PC-9 (cell line): Measurements from ENCODE around the gene NEK8. TPM values are rescaled to one million over a fixed set of nuclear protein-coding genes. Genes with fewer than 3 reads are reported as not detected.
A peak's percentile ranks its signal among the peaks of the same experiment; 100 is the strongest.

Experiments used
- BruUV-seq: library from RNA; stranded (reverse); fragments of 400-500 nt; replicated peaks from 2 replicates; lab custom pipeline; 2021; lab: Mats Ljungman, UMichigan
- CTCF ChIA-PET: fragments of 300-600 bp; sonication (Branson Sonifier 250); formaldehyde crosslinking; loops from one replicate; lab custom pipeline; 2022; ENCODE audit warnings: antibody characterized with exemption; lab: Charles Lee
- POLR2A ChIA-PET: fragments of 300-600 bp; sonication (Branson Sonifier 250); formaldehyde crosslinking; loops from one replicate; lab custom pipeline; 2022; ENCODE audit warnings: antibody characterized with exemption; ENCODE audit not compliant: unreplicated experiment; lab: Charles Lee
- DNase-seq, 2 experiments: peaks; one replicate each; pipeline versions ENCODE4 v3.0.0 to v3.0.0-alpha.2; 2015 to 2022; ENCODE audit warnings: mixed read lengths in 1 of 2
- H2AFZ ChIP-seq: fragments of 200-600 bp; sonication (generic); 2 replicates; pipeline ENCODE4 v1.8.1; 2017; ENCODE audit warnings: antibody characterized with exemption
- H3F3A ChIP-seq: fragments of 200-600 bp; sonication (generic); 2 replicates; pipeline ENCODE4 v1.8.1; 2017; ENCODE audit warnings: antibody characterized with exemption, mild to moderate bottlenecking, low read depth; ENCODE audit not compliant: insufficient read depth
- H3K27ac ChIP-seq: fragments of 200-600 bp; sonication (generic); 2 replicates; pipeline ENCODE4 v1.6.1; 2016; ENCODE audit warnings: mixed run types
- H3K27me3 ChIP-seq: fragments of 200-600 bp; sonication (generic); 2 replicates; pipeline ENCODE4 v1.6.1; 2016; ENCODE audit warnings: low read depth, mixed run types; ENCODE audit not compliant: insufficient read depth
- H3K36me3 ChIP-seq: fragments of 200-600 bp; sonication (generic); 2 replicates; pipeline ENCODE4 v1.6.1; 2016; ENCODE audit warnings: low read depth, mixed run types
- H3K4me1 ChIP-seq: fragments of 200-600 bp; sonication (generic); replicated peaks from 2 replicates; pipeline ENCODE4 v1.6.1; 2016; ENCODE audit warnings: mixed run types; ENCODE audit not compliant: insufficient read depth
- H3K4me2 ChIP-seq: fragments of 200-600 bp; sonication (generic); 2 replicates; pipeline ENCODE4 v1.6.1; 2017; ENCODE audit warnings: mixed run types
- H3K4me3 ChIP-seq: fragments of 200-600 bp; sonication (generic); 2 replicates; pipeline ENCODE4 v1.6.1; 2016; ENCODE audit warnings: mixed run types
- H3K79me2 ChIP-seq: fragments of 200-600 bp; sonication (generic); 2 replicates; pipeline ENCODE4 v1.6.1; 2017; ENCODE audit warnings: low read depth, mixed run types
- H3K9me2 ChIP-seq: fragments of 200-600 bp; sonication (generic); 2 replicates; pipeline ENCODE4 v1.8.1; 2017; ENCODE audit warnings: mild to moderate bottlenecking; ENCODE audit not compliant: insufficient read depth
- H3K9me3 ChIP-seq: fragments of 200-600 bp; sonication (generic); 2 replicates; pipeline ENCODE4 v1.8.1; 2016; ENCODE audit warnings: low read depth; ENCODE audit not compliant: insufficient read depth
- H4K20me1 ChIP-seq: fragments of 200-600 bp; sonication (generic); 2 replicates; pipeline ENCODE4 v1.8.1; 2017; ENCODE audit not compliant: insufficient read depth
- CTCF ChIP-seq: fragments of 200-600 bp; sonication (generic); conservative IDR thresholded peaks from 2 replicates; pipeline ENCODE4 v1.6.1; 2017; ENCODE audit warnings: mixed run types, antibody characterized with exemption, mild to moderate bottlenecking, moderate library complexity
- EZH2 ChIP-seq: fragments of 200-600 bp; sonication (generic); IDR thresholded peaks from 2 replicates; pipeline ENCODE4 v1.8.0; 2017; ENCODE audit warnings: antibody characterized with exemption, low read depth
- intact Hi-C: fragments of 100-400 bp; cut with micrococcal nuclease; formaldehyde crosslinking; loops from one replicate; pipeline ENCODE4 v1.10.0; 2022; ENCODE audit not compliant: unreplicated experiment
- total RNA-seq: library from RNA; stranded (reverse); gene quantifications from 2 replicates; pipeline ENCODE4 v1.2.3, GENCODE V29; 2021

NEK8 gene
- total RNA-seq, 1 experiment from 2014 or later: 12.1 TPM

GRCh38 chr17:28726226-28726626 is 2.4 kb upstream of the NEK8 start, which contains the start of gene TLCD1:
TSS of gene TLCD1 (minus strand) at chr17:28726233. CDS start at chr17:28726097, 136 bp downstream.
- Histone ChIP-seq H3K4me3 (peak within 1 kb of the TSS; percentile 87), H3K79me2 (peaks cover 49% of the 10 kb centered on the region), H3K9me2 (no peaks in the 10 kb centered on the region), H3K9me3 (no peaks in the 10 kb centered on the region), H4K20me1 (peaks cover 38% of the 10 kb centered on the region), H3K27me3 (no peaks in the 10 kb centered on the region), H3K4me2 (peak within 1 kb of the TSS; percentile 97), H3K36me3 (peaks cover 25% of the 10 kb centered on the region), H3K4me1 (peaks cover 51% of the 10 kb centered on the region), H2AFZ (peak within 1 kb of the TSS; percentile 88), H3F3A (peaks cover 75% of the 10 kb centered on the region), H3K27ac (peak within 1 kb of the TSS; percentile 97)
- ChIA-PET CTCF (interaction anchor here (0.6 to 3.5 kb wide), 16 partner anchors 9 to 391 kb away, joined by 3 to 60 read pairs (median 4); partner anchors contain the start of genes BLTP2 and TRAF4), POLR2A (interaction anchor here (0.6 to 3.5 kb wide), 8 partner anchors 15 to 225 kb away, joined by 3 to 75 read pairs (median 32); partner anchors contain the start of genes ERAL1, PHF12, PROCA1 and TRAF4)
- intact Hi-C loops: loop anchor here (10.0 kb wide), 1 partner anchor 389 kb away; no protein-coding TSS in a partner anchor
- DNase-seq: peak in 1 of 2 experiments; percentile 84
- no peak for TF ChIP-seq EZH2
- no peak for TF ChIP-seq CTCF
- BruUV-seq: no TSS peak

- no peaks in the 10 kb centered on the region for H3K9me3 ChIP-seq
- H3K4me1 ChIP-seq: peaks cover 47% of the 10 kb centered on the region
- H2AFZ ChIP-seq: peak overlapping the region; percentile 88
- DNase-seq: peak; percentile 89 to 96
- H4K20me1 ChIP-seq: peaks cover 32% of the 10 kb centered on the region
- intact Hi-C loops: loop anchor here (1.0 to 10.0 kb wide), 2 partner anchors 23 to 388 kb away; no protein-coding TSS in a partner anchor
- BruUV-seq: no TSS peak
- H3K4me2 ChIP-seq: peak overlapping the region; percentile 89
- no peak for TF ChIP-seq EZH2
- TF ChIP-seq CTCF: peak; percentile 98
- H3K4me3 ChIP-seq: peak overlapping the region; percentile 87
- ChIA-PET POLR2A (interaction anchor here (0.6 to 3.5 kb wide), 10 partner anchors 16 to 225 kb away, joined by 3 to 75 read pairs (median 24); partner anchors contain the start of genes ERAL1, PHF12, PROCA1 and TRAF4), CTCF (interaction anchor here (0.6 to 3.5 kb wide), 22 partner anchors 9 to 390 kb away, joined by 3 to 60 read pairs (median 4); partner anchors contain the start of genes BLTP2 and TRAF4)
- peaks cover 68% of the 10 kb centered on the region for H3F3A ChIP-seq
- H3K27ac ChIP-seq: peak overlapping the region; percentile 97
- H3K9me2 ChIP-seq: no peaks in the 10 kb centered on the region
- peaks cover 42% of the 10 kb centered on the region for H3K79me2 ChIP-seq
- peaks cover 19% of the 10 kb centered on the region for H3K36me3 ChIP-seq
- no peaks in the 10 kb centered on the region for H3K27me3 ChIP-seq
Measured at GRCh38 chr17:28726627-28727491, 1.7 kb upstream of the NEK8 start.

DNA sequence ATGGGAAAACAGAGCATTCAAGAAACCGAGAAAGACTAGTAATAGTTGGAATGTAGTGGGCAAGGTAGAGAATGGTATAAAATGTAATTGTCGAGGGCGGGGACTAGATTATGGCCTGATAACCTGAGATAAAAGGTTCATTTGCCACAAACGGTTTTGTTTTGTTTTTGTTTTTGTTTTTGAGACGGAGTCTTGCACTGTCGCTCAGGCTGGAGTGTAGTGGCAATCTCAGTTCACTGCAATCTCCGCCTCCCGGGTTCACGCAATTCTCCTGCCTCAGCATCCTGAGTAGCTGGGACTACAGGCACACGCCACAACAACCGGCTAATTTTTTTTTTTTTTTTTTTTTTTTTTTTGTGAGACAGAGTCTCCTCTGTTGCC is 1.4 kb downstream of the NEK8 start:
- Histone ChIP-seq H3K4me3 (no peak overlapping the region), H3K4me1 (peaks cover 20% of the 10 kb centered on the region), H3K4me2 (peak overlapping the region; percentile 89), H2AFZ (no peak overlapping the region), H3K27ac (peak overlapping the region; percentile 97), H3F3A (peaks cover 55% of the 10 kb centered on the region), H3K79me2 (peaks cover 17% of the 10 kb centered on the region), H3K9me2 (no peaks in the 10 kb centered on the region), H4K20me1 (peaks cover 1% of the 10 kb centered on the region; the same call in 1 of the 2 replicates), H3K36me3 (no peaks in the 10 kb centered on the region), H3K9me3 (no peaks in the 10 kb centered on the region), H3K27me3 (no peaks in the 10 kb centered on the region)
- intact Hi-C loops: loop anchor here (10.0 kb wide), 1 partner anchor 385 kb away; no protein-coding TSS in a partner anchor
- TF ChIP-seq CTCF (no peak), EZH2 (no peak)
- CTCF ChIA-PET: no interaction called here
- BruUV-seq: no TSS peak
- DNase-seq: no peak
- POLR2A ChIA-PET: no interaction called here
